ENCODE data around the gene DOCK1.

The DOCK1 gene

DNA sequence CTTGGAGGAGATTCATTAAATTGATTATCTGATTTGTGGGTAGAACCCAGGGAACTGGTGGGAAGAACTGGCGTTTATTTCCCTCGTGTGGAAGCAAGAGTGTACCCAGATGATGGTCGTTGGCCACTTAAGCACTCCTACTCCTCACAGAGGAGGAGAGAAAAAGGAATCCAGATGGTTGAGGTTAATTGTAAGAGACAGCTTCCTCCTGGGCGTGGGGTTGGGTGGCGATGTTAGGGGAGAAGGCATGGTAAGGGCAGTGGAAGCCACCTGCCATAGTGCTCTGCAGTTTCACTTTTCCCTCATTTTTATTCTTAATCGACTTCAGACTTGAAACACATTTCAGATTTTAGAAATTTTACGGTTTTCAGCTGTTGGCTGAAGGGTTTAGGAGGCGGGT lies 104.1 kb downstream of the DOCK1 start:
- DNase-seq (ENCODE audit: low spot score): no peak

DNA sequence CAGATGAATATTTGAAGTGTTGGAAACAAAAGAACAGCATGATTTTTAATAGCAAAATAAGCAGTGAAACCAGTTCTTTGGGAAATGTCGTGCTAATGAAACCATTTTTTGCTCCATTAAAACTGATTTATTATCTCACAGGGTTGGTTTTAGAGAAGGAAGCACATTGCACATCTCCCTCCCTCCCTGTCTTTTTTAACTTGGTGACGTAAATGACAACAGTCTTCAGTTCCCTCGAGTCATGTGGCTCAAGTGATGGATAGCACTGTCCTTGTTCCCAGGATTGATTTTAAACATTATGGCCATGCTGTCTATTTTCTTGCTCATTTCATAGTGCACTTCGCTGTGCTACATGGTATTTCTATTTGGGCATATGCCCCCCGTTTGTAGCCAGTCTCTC lies 105.9 kb downstream of the DOCK1 start:
- no peak for DNase-seq (ENCODE audit: low spot score)

DNA sequence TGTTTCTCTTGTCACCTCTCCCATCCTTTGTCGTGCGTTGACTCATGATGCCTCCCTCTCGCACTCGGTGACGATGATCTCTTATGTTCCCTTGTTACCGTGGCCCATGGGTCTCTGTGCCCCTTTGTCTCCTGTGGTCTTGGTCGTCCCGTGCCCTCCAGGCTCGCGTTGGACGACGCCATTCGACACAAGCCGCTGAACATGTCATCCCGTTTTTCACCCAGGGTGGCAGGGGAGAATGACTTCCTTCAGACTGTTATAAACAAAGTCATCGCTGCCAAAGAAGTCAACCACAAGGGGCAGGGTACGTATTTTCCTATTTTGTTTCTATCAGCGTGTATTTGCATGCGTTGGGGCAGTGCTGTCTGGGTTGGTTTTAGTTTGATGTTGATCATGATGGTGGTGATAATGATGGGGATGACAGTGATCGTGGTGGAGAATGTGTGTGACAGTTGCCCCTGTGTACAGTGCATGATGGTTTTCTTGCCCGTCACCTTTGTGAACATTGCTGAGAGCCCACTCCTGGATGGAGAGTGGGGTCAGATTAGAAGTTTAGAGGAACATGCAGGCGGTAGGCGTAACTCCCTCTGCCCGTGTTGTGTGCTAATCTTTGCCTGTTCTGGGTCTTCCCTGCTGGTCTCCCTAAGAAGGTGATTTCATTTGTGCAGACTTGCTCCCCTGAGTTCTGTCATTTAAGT lies 107.0 kb downstream of the DOCK1 start:
- no peak for DNase-seq (ENCODE audit: low spot score)

DNA sequence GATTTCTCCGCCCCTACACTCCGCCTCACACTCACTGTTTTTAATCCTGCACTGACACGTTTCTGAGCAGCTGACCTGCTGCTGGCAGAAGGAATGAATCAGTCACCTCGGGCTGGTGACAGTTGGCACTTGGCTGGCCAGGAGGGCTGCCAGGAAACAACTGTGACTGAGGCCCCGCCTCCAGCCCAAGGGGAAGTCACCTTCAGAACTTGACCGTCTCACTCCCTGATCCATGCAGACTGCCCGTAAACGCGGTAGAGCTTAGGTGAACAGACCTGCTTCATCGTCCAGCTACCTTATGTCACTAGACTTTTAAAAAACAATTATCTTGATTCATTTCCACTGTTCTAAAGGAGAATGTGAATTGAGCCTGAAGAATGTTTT lies 107.5 kb downstream of the DOCK1 start:
- DNase-seq (ENCODE audit: low spot score): no peak

DNA sequence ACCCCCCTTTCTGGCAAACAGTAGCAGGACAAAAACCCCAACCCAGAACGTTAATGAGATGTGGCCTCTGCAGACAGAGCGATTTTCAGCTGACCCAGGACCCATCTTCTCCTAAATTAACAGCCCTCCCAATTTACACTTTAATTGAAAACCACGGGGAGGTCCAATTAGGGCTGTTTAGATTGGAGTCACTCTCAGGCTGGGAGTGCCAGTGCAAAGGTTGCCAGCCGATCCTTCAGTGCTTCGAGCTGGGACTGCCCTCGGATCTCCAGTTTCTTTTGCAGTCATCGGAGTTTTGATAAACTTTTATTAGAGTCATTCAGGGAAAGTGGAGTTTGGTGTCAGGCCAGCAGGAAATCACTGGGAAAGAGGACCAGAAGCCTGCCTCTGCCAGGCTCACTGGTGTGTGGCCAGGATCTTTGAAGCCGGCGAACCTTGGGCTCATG lies 108.0 kb downstream of the DOCK1 start:
- no peak for DNase-seq (ENCODE audit: low spot score)

DNA sequence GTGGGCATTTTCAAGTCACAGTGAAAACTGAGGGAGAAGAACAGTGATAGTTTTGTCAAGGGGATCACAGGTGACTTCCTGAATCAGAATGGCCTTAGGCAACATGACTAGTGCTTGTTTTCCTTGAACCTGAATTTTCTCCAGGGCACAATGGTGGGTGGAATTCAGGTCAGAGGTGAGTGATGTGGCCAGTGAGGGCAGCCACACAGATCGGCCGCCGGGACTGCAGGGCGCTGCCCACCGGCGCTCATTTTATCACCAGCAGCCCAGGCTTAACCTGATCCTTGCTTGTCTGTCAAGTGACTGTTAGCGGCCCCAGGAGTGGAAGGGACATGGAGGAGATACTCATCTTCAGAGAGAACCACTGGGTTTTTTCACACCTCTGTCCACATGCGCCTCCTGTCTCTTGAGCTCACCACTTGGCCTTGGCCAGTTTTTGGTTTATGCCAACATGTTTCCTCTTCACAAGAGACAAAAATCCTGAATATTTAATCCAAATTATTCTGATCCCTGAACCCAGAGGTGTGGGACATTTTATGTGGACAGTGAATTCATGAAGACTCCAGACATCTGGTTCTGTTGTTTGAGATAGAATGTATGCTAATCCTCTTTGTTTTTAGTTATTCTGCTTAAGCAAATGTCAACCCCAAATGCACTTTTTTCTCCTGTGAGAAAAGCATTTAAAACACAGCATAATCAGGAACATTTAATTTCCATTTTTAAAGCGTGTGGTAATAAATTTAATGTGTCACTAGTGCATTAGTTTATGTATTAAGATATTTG lies 108.7 kb downstream of the DOCK1 start:
- no peak for DNase-seq (ENCODE audit: low spot score)

DNA sequence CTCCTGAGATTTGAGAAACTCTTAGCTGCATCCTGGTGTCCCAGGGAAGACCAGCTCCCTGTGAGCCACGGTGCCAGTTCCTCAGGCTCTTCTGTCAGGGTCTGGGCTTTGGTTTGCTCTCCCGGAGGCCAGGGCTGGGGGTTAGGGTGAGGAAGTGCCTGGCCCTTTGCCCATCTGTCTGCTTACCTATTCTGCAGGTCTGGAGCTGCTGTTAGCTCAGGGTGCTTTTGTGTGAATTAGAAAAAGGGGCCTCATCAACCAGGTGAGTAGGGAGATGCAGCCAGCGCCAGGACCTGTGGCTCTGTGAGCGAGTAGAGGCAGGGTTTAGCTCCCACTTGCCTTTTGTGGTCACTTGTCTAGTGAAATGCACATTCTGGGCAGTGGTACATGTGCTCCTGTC lies 109.4 kb downstream of the DOCK1 start:
- DNase-seq (ENCODE audit: low spot score): no peak

DNA sequence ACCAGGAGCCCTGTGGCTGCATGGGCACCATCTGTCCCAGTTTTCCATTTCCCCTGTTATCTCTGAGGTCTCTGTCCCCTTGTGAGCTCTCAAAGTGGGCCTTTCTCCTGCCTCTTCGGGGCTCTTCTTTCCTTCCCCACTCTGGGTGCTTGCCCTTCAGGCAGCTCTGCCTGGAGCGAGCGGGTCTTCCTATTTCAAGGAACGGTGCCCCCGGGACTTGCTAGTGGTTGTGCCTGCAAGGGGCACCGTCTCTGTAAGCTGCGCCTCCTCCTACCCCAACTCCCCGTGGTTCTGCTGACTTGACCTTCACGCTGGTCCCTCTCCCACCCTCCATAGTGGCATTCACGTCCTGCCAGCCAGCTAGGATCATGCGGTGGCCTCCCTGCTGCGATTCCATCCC lies 110.1 kb downstream of the DOCK1 start:
- DNase-seq (ENCODE audit: low spot score): no peak

DNA sequence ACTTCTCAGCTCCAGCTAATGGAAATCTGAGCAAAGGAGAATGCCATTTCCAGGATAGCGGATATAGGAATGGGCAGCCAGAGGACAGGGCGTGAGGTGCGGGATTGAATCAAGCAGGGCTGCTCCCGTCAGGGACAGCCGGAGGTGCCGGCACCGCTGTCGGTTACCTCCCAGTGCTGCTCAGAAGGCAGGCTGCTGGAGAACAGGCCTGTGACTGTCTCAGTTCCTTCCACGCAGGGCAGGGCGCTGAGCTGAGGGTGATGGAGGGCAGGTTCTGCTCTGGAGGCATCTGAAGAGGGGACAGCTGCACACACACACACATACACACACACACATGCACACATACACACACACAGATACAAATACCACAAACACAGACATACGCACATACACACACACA lies 111.1 kb downstream of the DOCK1 start:
- no peak for DNase-seq (ENCODE audit: low spot score)

DNA sequence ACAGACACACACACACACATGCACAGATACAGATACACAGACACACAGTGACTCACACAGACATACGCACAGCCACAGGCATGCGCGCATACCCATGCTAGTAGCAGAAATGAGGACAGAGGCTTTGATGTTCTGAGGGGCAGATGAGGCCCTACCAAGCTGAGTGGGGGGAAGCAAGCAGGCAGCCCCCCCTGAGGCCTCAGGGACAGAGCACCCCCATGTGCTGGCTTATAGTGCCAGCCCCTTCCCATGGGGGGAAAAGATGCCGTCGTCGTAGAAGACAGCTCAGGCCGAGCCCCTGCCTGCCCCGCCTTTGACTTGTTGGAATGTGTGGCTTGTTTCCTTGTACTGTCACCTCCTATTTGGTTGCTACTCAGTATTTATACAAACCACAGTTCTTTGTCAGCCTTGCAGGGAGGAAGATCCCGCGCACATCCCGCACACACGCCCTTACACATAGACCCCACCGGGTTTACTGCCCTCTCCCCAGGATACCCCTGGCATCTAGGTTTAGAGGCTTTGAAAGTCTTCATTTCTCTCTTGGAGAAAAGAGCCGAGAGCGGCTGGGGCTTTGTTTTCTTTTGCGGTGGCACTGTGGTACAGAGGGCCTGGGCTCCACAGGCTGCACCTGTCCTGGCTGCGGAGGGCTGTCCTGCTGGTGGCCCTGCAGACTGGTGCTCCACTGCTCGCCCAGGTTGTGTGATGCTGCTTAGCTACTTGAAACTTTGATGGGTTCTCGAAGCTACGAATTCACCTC lies 112.5 kb downstream of the DOCK1 start:
- DNase-seq (ENCODE audit: low spot score): no peak

DNA sequence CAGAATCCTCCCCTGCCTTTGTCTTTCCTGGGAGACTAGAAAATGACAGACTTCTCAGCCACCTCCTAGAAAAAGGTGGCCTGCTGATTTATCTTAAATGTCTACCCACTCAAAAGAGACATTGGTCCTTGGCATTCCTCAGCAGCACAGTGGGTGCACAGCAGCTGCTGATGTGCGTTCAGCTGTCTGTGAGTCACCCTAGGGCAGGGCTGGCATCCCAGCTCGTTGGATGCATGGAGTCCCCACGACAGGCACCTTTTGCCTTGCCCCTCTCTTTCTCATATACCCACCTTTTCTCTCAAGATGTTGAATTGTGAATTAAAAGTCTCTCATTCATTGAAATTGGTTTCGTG lies 113.0 kb downstream of the DOCK1 start:
- DNase-seq (ENCODE audit: low spot score): no peak

DNA sequence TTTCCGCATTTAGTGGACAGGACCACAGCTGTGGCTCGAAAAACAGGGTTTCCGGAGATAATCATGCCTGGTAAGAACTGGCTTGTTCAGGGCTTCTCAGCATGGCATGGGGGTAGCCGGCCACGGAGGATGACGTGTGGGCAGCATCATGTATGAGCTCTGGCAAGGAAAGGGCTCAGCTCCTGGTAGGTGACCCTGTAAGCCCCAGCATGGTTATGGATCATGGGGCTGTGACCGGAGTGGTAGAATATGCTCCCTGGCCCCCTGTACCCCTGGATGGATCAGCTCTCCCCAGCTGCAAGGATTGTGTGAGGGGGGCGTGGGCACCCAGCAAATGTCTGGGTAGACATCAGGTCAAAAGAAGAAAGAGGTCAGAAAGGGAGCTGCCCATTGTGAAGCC lies 113.5 kb downstream of the DOCK1 start:
- no peak for DNase-seq (ENCODE audit: low spot score)

DNA sequence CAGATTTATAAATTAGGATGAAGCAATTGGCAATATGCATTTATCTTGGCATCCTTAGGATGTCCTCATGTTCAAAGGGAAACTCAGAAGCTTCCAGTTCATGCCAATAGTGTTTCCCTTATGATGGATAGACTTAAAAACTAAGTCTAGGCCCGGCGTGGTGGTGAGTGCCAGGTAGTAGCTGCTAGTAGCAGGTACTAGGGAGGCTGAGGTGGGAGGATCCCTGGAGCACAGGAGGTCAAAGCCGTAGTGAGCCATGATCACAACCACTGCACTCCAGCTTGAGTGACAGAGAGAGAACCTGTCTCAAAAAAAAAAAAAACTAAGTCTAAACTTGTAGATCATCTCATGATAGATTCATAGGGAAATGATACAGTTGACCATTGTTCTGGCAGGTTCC lies 115.0 kb downstream of the DOCK1 start:
- DNase-seq (ENCODE audit: low spot score): no peak

DNA sequence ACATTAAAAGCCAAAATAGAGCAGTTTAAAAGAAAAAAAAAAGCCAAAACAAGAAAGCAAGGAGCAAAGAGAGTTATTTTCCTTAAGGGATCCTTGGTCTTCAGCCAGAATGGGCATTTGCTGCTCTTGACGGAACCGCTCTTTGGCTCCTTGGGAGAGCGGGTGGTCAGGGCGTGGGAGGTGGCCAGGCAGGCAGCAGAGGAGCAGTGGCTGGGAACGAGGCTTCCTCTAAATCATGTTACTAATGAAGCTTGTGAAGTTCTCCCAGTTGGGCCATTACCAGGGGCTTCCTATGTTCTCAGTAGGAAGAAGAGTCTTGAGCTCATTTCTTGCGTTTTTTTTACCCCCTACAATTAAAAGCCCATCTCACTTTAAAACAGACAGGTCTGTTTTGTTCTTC lies 116.6 kb downstream of the DOCK1 start:
- DNase-seq (ENCODE audit: low spot score): no peak

DNA sequence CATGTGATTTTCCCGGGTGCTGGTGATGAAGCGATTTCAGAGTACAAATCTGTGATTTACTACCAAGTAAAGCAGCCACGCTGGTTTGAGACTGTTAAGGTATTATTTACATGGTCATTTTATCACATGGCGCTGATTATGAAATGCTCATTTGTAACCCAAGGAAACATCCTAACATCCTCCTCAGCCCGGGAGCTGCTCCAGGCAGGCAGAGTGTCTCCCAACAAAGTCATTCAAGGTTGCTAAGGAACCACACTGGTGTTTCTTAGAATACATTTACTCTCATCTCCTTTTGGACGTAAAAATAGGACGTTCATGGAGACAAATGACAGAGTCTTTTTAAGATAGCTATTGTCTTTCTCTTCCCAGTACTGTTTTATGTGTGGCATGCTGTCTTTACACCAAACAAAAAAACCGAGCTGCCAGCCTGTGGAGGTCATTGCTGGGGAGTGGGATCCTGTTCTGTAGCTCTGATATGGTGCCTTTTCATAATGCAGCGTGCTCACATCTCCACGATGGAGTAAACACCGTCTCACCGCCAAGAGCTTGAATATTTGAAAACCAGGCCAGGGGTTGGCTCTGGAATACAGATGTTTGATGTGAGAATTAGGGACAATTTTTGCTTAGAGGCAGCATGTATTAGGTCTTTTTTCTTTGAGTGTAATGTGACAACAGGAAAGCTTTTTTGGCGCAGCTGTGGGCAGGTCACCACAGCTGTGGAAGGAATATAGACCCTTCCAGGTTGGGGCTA lies 119.6 kb downstream of the DOCK1 start:
- no peak for DNase-seq (ENCODE audit: low spot score)

DNA sequence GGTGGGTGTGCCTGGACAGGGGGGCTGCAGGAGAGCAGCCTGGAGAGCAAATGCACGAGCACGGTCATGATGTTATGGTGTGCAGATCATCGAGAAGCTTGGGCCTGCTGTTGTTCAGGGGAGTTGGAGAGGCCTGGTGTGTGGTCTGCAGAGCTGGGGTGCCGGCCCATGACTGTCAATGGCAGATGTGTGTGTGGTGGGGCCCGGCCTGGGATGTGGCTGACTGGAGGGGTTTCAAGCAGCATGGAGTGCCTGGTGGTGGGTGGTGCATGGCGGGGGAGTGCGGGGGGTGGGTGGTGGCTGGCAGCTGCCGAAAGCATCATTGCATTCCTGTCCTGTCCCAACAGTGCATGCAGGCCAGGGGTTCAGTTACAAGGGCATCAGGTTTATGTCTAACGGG lies 122.6 kb downstream of the DOCK1 start:
- DNase-seq (ENCODE audit: low spot score): no peak

DNA sequence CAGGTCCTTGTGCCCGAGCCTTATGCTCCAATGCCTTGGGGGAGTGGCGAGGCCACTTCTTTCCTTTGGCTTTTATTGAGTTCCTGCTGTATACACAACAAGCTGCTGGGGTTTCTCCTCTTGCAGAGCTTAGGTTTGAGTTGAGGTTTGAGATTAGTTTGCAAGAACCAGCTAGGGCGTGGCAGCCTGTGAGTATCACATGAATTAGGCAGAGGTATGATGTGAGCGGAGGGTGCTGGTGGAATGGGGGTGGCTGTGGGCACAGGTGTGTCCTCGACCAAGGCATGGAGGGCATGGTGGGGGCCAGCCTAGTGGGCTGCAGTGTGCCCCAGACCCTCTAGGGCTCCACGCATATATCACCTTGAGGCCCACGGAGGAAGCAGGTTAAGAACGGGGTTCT lies 123.3 kb downstream of the DOCK1 start:
- no peak for DNase-seq (ENCODE audit: low spot score)

DNA sequence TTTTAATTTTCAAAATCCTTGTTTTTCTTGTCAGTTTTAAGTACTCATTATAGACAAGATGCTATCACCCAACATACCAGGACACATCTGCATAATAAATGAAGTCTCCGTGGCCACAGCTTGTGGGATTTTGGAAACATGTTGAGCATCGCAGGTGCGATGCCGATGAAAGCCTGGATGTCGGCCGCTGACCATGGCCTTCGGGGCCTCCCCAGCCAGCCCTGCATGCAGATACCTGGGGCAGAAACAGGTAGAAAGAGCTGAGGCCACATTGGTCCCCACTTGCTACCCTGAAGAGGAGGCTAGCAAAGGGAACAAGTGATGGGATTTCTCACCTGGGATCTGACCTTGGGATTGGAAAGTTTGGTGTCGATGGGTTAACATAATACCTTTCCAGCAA lies 123.8 kb downstream of the DOCK1 start:
- DNase-seq (ENCODE audit: low spot score): no peak

DNA sequence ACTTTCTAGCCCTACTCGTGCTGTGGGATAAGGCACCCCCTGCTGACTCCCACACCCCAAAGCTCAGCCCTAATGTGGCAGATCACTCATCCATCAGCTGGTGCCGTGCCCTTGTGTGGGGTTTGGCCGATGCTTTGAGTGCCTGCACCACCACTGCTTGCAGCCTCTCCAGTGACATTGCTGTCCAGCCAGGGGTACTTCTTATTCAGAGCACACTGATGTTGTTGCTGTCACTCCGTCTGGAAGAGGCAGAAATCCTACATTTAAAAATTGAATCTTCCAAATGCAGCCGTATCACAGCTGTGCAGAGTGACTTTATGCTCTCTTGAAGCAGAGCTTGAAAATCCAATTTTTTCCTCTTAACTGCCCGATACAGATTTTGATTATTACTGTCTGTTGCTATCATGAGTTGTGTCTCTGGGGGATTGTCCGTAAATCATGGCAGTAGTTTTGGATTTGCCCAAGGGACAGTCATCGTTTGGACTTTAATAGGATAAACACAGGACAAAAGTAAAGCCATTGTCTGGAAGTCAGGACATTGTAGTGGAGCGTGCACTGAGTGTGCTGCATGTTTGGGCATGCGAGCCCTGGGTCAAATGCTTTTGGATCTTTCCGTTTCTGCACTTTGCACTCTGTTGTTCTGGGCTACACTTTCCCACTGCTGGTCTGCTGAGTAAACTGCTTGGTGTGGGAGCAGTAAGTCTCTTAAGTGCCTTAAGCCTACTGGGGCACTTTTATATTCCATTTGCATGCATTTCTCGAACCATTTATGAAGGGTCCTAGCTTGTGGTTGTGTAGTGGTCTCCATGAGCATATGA lies 128.2 kb downstream of the DOCK1 start:
- DNase-seq (ENCODE audit: low spot score): no peak

DNA sequence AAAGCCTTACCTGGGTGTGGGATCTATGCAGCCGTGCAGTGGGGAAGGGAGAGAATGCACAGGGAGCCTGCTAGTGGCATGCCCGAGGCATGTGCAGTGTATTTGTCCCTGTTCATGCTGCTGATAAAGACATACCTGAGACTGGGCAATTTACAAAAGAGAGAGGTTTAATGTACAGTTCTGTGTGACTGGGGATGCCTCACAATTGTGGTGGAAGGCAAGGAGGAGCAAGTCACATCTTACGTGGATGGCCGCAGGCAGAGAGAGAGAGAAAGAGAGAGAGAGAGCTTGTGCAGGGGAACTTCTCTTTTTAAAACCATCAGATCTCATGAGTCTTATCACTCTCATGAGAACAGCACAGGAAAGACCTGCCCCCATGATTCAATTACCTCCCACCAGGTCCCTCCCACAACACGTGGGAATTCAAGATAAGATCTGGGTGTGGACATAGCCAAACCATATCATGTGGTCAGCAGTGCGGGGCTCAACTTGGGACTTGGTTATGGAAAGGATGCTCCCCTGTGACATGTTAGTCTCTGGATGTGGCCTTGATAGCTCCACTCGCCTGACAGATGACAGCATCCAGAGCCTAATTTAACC lies 128.9 kb downstream of the DOCK1 start:
- no peak for DNase-seq (ENCODE audit: low spot score)

DNA sequence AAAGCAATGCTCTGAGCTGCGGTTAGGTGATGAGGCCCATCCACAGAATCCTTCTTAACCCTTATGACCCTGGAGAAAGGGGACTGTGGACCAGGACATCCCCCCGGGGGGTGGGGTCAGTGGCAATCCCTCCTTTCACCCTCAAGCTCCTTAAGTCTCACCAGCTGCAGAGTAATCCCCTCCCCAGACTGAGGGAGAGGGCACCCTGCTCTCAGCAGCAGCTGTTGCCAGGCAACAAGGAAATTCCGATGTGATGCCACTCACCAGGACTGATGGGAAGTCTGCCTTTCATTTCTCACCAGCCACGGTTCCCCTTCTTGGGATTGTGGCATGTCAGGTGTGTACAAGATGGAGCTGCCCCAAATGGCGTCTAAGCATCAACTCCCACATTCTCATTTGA lies 129.6 kb downstream of the DOCK1 start:
- DNase-seq (ENCODE audit: low spot score): no peak
